HG03159 (cell line): Measurements from ENCODE around the gene KDM5C.
A peak's percentile ranks its signal among the peaks of the same experiment; 100 is the strongest.

Experiments used
- ATAC-seq: cut with Tn5 transposase; IDR thresholded peaks from one replicate; pipeline ENCODE4 v1.9.1; 2021; ENCODE audit warnings: mild to moderate bottlenecking, moderate library complexity; ENCODE audit not compliant: unreplicated experiment

KDM5C gene

DNA sequence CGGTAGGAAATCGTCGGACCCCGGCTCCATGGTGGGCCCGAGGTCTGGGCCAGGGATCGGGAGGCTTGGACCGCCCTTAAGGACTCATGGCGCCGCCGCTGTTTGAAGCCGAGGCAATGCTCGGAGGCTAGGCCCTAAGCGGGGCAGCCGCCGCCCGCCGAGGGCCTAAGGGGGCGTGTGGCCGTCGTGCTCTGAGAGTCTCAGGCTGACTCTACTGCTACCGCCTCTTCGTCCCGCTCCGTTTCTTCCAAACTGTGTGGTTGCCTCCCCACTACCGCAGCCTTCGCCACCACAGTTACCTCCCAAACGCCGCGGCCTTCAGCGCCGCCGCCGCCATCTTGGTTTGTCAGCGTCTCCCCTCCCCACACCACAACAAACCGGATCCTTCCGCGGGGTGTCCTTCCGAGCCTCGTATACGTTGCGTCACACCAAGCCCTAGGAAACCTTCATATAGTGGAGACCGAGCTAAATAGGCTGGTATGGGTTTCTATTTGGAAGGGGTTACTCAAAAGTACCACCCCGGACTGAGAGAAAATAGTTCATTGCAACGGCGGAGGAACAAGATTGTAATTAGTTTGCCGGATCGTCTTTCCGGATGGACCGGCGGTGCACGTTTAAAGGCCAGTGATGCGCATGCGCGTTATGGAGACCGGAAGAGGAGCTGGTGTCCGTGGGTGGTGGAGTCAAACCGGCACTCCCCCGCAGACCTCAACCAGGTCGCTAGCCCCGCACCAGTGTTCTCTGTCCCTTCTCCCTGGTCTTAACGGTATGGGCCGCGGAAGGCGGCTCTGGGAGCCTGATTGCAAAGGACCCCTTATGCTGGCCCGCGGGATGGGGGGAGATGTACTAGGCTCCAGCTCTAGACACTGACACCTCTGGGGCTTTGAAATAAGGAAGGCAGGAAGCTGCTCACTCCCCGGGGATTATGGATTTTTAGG, at the start of gene KDM5C:
TSS of gene KDM5C (minus strand) at position 348 of the 938 bp plus-strand sequence. CDS start at position 30, 318 bp downstream.
- ATAC-seq, result peak; percentile 85

GRCh38 chrX:53272808-53273337, 47.9 kb upstream of the KDM5C start:
- no peak for ATAC-seq

DNA sequence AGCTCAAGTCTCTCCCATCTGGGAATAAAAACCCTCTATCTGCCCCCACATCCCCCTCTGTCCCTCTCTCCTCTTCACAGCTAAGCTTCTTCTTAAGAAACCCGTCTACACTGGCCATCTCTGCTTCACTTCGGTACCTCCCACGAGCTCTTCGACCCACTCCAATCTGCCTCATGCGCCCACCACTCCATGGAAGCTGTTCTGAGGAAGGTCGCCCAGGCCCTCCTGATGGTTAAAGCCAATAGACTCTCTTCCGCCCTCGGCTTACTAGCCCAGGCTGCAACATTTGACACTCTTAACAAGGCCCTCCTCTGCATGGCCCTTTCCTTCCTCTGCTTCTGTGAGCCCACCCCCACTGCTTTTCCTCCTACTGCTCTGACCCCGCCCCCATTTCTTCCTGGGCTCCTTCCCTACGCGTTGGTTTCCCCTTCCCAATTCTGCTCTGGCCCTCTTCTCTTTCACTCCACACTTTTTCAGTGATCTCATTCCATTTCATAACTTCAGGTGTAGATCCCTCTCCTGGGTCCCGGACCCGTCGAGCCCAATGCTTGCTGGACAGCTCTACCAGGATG, 44.6 kb upstream of the KDM5C start:
- ATAC-seq, result no peak

DNA sequence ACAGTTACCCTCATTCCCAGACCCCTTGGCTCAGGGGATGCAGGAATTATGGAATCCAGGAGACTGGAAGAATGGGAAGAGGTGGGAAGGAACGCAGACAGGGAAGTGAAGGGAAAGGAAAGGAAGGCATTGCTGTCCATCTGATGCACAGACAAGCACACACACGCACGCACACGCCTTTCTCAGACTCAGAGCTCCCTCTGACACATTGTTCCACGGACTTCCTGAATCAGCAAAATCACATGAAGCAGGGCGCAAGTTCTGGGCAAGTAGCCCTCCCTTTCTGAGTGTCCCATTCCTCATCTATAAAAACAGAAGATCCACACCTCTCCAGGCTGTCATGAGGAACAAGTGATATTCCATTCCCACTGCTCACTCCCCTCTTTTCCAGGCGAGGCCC, 43.2 kb upstream of the KDM5C start:
- ATAC-seq, result no peak

GRCh38 chrX:53266914-53267313, 41.9 kb upstream of the KDM5C start:
- no peak for ATAC-seq

DNA sequence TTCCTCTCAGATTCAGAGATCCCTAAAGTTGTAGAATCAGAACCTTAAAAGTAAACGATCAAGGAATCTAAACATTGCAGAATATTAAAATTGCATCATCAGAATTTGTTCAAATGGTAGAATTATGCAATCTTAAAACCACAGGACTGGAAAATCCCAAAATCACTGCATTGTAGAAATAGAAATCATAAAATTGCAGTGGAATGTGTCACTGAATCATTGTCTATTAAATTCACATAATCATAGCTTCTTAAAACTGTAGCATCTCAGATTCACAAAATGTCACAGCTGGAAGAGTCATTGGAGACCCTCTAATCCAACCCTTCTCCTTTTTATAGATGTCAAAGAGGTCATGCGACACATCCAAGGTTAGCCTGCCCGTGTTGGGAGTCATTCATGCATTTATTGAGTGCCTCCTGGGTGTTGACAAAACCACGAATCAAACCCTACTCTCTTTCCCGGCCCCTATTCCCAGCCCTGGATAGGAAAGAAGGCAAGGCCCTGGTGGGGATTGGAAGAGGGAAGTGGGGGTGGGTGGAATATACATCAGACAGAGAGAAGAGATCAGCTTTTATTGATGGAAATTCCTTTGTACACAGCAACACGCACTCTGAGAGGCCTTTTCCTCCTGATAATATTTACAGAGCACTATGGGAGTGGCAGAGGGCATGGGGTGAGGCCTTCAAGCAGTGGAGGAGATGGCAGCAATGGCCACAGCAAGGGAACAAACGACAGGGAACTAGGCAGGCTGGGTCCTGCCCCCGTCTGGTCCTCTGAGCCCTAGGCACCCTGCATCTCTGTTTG, 41.0 kb upstream of the KDM5C start:
- ATAC-seq, result no peak

DNA sequence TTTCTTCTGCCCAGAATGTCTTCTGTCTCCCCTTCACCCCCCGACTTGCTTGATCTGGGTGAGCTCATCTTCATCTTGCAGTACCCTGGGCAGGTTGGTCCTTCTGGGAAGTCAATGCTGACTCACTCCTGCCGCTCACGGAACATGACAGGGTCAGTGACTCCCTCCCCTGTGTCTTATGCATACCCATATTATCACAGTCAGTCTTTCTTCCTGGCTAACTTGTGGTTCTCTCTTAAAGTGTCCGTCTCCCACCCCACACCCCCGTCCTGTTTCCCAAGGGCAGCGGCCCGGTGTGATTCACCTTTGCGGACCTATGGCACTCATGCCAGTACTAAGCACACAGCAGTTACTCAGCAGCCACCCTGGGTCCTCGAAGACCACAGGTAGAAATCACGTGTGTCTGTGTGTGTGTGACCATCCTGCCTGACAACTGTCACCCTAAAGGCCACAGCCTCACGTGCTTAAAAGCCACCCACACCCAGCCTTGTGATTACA, 38.6 kb upstream of the KDM5C start:
- no peak for ATAC-seq

GRCh38 chrX:53262918-53263394, 37.9 kb upstream of the KDM5C start:
- ATAC-seq, result no peak

- ATAC-seq, result no peak
Measured at GRCh38 chrX:53262189-53262917, 37.3 kb upstream of the KDM5C start.

DNA sequence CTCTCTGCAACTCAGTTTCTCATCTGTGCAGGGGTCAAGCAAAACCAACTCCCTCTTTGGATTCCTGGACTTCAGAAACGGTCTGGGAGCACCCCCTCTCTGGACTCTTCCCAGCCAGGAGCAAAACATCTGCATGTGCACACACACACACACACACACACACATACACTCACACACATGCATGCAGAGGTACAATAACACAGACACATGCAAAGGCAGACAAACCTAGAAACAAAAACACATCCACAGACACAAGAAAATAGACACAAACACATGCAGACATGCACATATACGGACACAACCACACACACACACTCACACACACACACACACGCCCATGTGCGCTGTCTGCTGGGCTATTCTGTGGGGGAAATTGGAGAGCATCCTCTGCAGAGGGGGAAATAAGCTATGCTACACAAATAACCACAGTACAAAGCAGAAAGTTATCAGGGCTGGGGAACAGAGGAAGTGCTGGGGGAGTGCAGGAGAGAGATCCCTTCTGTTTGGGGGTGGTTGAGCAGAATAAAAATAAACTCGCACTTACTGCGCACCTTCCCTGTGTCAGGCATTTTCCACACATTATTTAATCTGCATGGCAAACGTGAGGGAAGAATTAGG, 36.5 kb upstream of the KDM5C start:
- no peak for ATAC-seq

DNA sequence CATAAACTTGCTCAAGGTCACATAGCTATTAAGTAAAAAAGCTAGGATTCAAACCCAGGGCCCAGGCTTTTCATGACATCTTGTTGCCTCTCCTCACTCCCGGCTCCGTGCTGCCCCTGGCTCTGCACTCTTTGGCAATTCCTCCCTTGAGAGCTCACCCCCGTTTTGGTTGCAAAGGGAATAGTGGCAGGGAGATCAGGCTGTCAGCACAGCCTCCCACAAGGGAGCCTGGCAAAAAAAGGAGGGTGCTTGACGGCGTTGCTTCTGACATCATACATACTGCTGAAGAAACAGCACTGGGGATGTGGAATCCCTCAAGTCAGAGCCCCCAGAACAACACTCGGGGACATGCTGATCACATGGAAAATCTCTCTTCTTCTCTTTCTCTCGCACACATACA, 35.8 kb upstream of the KDM5C start:
- ATAC-seq, result no peak

- ATAC-seq, result no peak
Measured at GRCh38 chrX:53257670-53258423, 32.8 kb upstream of the KDM5C start.

- no peak for ATAC-seq
Measured at GRCh38 chrX:53257166-53257565, 32.2 kb upstream of the KDM5C start.

GRCh38 chrX:53256446-53257041, 31.5 kb upstream of the KDM5C start:
- ATAC-seq, result no peak

- no peak for ATAC-seq
Measured at GRCh38 chrX:53255738-53256191, 30.8 kb upstream of the KDM5C start.

DNA sequence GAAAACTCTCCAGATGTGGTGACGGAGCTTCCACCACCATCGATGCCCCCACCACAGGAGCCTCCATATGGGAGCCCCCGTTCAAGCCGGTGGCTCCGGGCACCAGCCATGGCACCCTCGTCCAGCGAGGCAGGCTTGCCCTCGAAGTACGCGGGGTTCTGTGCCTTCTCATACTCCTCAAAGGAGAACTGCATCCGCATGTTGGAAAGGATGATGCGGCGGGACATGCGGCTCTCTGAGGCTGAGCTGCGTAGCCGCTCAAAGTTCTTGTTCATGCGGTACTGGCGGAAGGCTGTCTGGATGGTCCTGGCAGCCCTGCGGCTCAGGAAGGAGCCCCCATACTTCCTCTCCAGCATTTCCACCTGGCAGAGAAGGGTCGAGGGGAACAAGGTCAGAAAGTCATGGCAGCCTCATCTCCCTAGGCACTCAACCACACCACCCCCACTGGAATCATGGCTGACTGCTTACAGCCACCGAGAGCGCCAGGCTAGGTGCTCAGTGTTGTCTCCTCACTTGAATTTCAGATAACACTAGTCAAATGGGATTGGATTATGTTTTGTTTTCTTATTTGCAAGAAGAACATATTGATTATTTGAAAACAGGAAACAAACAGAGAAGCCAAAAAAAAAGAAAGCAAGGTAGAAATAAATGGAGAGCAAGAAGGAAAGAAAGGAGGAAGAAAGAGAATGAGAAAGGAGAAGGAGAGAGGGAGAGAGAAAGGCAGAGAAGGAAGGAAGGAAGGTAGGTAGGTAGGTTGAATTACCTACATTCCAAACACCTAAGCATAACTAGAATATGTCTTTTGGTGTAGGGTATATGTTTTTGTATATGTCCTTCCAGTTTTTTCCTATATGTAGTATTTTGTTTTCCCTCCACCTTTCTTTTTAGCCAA, 29.8 kb upstream of the KDM5C start:
- ATAC-seq, result no peak

DNA sequence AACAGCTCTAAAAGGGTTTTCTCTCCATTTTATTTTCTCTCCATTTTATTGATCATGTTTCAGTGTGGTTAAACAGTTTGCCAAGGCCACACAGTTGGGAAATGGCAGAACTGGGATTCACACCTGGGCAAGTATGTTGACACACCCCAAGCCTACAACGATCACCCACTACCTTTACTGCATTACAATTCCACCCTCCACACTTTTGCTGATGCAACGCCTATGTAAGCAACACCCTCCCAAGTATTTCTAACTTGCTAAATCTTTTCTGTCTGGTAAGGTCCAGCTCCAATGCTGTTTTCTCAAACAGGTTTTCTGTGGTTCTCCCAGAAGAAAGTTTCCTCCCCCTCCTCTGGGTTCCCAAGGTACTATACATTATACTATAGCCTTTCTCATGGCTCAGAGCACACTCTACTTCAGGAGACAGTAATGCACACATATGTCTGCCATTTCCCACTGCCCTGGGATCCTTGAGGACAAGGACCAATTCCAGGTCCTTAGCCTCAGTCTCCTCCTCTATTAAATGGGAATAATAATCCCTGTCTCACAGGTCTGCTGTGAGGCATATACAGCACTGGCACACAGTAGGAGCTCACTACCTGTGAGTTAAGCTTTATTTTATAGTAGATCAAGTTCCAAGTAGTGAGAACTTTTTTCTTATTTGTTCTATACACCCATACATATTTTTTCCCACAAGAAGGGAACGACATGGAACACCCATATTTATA, 28.4 kb upstream of the KDM5C start:
- no peak for ATAC-seq
